WI38 (cell line): Measurements from ENCODE around the gene AHCYL2.
"Not testable (repeated sequence)": the region's sequence is repeated elsewhere in the genome, so short reads cannot be mapped to it uniquely, and the experiment has no call there.

ENCODE experiments used
- H3K4me3 ChIP-seq: 2 replicates; pipeline ENCODE4 v1.5.1; 2011; ENCODE audit warnings: low read depth, mild to moderate bottlenecking, control low read depth, low read length
- CTCF ChIP-seq: IDR thresholded peaks from 2 replicates; pipeline ENCODE4 v1.5.1; 2012; ENCODE audit warnings: low read depth, mild to moderate bottlenecking, control low read depth, low read length

AHCYL2 gene

GRCh38 chr7:129343099-129343700 lies 118.4 kb downstream of the AHCYL2 start:
- H3K4me3 ChIP-seq, result no peak overlapping the region
- TF ChIP-seq CTCF, result peak; percentile 40; the same call in 1 of the 2 replicates

- no peak overlapping the region for H3K4me3 ChIP-seq
- TF ChIP-seq CTCF, result no peak
Observed at GRCh38 chr7:129347330-129347729, 122.5 kb downstream of the AHCYL2 start.

- TF ChIP-seq CTCF, result no peak
- no peak overlapping the region for H3K4me3 ChIP-seq
Observed at GRCh38 chr7:129348023-129348740, 123.4 kb downstream of the AHCYL2 start.

- TF ChIP-seq CTCF, result no peak
- H3K4me3 ChIP-seq, result no peak overlapping the region
Observed at GRCh38 chr7:129351320-129351719, 126.5 kb downstream of the AHCYL2 start.

- not testable (repeated sequence) for H3K4me3 ChIP-seq
Observed at GRCh38 chr7:129353104-129353503, 128.3 kb downstream of the AHCYL2 start.

GRCh38 chr7:129354428-129355157 lies 129.8 kb downstream of the AHCYL2 start:
- no peak for TF ChIP-seq CTCF
- H3K4me3 ChIP-seq, result no peak overlapping the region

- no peak overlapping the region for H3K4me3 ChIP-seq
- no peak for TF ChIP-seq CTCF
Observed at GRCh38 chr7:129356176-129356575, 131.3 kb downstream of the AHCYL2 start.
